Measurements from ENCODE around the gene GRM5.
"Not testable (repeated sequence)": the region's sequence is repeated elsewhere in the genome, so short reads cannot be mapped to it uniquely, and the experiment has no call there.

- TF ChIP-seq, protein P1, sequence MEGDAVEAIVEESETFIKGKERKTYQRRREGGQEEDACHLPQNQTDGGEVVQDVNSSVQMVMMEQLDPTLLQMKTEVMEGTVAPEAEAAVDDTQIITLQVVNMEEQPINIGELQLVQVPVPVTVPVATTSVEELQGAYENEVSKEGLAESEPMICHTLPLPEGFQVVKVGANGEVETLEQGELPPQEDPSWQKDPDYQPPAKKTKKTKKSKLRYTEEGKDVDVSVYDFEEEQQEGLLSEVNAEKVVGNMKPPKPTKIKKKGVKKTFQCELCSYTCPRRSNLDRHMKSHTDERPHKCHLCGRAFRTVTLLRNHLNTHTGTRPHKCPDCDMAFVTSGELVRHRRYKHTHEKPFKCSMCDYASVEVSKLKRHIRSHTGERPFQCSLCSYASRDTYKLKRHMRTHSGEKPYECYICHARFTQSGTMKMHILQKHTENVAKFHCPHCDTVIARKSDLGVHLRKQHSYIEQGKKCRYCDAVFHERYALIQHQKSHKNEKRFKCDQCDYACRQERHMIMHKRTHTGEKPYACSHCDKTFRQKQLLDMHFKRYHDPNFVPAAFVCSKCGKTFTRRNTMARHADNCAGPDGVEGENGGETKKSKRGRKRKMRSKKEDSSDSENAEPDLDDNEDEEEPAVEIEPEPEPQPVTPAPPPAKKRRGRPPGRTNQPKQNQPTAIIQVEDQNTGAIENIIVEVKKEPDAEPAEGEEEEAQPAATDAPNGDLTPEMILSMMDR (IDR thresholded peaks at IDR 0.05) = not testable (repeated sequence)
- not testable (repeated sequence) for TF ChIP-seq POLR2A, POLR2AphosphoS5 (IDR thresholded peaks at IDR 0.05)
Observed at GRCh38 chr11:88948908-88949307, 116.9 kb downstream of the GRM5 start.
